ENCODE data around the gene APOBEC3G. TPM values are rescaled to one million over a fixed set of nuclear protein-coding genes. Genes with fewer than 3 reads are reported as not detected.
A peak's percentile ranks its signal among the peaks of the same experiment; 100 is the strongest.

The APOBEC3G gene
- total and polyA plus RNA-seq, 2 experiments from 2014 or later: 2.1 to 3.3 TPM

DNA sequence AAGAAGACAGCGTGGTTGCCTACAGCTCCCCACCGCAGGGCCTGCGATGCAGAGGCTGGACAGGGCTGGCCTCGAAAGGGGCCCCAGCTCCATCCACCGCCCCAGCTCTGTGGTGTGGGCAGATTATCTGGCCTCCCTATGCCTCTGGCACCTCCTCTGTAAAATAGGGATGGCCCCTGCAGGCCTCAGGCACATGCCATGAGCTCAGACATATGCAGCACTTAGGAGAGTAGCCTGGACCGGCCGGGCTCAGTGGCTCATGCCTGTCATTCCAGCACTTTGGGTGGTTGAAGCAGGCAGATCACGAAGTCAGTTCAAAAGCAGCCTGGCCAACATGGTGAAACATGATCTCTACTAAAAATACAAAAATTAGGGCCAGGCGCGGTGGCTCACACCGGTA lies 48.8 kb upstream of the APOBEC3G start:
- H3K79me2 ChIP-seq (replicated peaks; ENCODE audit: insufficient read depth): no peaks in the 10 kb centered on the region
- H3K36me3 ChIP-seq (ENCODE audit: insufficient read depth): no peaks in the 10 kb centered on the region; the same call in 1 of the 2 replicates
- Mint-ChIP-seq H3K36me3 (ENCODE audit: low read depth) (peaks cover 26% of the 10 kb centered on the region), H3K27me3 (ENCODE audit: insufficient read depth, low read depth, poor library complexity) (peaks cover 16% of the 10 kb centered on the region), H3K9me3 (no peaks in the 10 kb centered on the region; the same call in 2 of the 3 replicates), H3K4me3 (no peak overlapping the region), H3K4me1 (peaks cover 55% of the 10 kb centered on the region), H3K27ac (no peak overlapping the region)
- H3K27ac ChIP-seq (ENCODE audit: low read depth): no peak overlapping the region
- DNase-seq (ENCODE audit: low spot score): no peak
- ATAC-seq: no peak; the same call in 2 of the 3 replicates
- no peak overlapping the region for H3K4me2 ChIP-seq
- no peak for TF ChIP-seq EZH2phosphoT487 (IDR thresholded peaks at IDR 0.05; ENCODE audit: unreplicated experiment)
- TF ChIP-seq, protein P1, sequence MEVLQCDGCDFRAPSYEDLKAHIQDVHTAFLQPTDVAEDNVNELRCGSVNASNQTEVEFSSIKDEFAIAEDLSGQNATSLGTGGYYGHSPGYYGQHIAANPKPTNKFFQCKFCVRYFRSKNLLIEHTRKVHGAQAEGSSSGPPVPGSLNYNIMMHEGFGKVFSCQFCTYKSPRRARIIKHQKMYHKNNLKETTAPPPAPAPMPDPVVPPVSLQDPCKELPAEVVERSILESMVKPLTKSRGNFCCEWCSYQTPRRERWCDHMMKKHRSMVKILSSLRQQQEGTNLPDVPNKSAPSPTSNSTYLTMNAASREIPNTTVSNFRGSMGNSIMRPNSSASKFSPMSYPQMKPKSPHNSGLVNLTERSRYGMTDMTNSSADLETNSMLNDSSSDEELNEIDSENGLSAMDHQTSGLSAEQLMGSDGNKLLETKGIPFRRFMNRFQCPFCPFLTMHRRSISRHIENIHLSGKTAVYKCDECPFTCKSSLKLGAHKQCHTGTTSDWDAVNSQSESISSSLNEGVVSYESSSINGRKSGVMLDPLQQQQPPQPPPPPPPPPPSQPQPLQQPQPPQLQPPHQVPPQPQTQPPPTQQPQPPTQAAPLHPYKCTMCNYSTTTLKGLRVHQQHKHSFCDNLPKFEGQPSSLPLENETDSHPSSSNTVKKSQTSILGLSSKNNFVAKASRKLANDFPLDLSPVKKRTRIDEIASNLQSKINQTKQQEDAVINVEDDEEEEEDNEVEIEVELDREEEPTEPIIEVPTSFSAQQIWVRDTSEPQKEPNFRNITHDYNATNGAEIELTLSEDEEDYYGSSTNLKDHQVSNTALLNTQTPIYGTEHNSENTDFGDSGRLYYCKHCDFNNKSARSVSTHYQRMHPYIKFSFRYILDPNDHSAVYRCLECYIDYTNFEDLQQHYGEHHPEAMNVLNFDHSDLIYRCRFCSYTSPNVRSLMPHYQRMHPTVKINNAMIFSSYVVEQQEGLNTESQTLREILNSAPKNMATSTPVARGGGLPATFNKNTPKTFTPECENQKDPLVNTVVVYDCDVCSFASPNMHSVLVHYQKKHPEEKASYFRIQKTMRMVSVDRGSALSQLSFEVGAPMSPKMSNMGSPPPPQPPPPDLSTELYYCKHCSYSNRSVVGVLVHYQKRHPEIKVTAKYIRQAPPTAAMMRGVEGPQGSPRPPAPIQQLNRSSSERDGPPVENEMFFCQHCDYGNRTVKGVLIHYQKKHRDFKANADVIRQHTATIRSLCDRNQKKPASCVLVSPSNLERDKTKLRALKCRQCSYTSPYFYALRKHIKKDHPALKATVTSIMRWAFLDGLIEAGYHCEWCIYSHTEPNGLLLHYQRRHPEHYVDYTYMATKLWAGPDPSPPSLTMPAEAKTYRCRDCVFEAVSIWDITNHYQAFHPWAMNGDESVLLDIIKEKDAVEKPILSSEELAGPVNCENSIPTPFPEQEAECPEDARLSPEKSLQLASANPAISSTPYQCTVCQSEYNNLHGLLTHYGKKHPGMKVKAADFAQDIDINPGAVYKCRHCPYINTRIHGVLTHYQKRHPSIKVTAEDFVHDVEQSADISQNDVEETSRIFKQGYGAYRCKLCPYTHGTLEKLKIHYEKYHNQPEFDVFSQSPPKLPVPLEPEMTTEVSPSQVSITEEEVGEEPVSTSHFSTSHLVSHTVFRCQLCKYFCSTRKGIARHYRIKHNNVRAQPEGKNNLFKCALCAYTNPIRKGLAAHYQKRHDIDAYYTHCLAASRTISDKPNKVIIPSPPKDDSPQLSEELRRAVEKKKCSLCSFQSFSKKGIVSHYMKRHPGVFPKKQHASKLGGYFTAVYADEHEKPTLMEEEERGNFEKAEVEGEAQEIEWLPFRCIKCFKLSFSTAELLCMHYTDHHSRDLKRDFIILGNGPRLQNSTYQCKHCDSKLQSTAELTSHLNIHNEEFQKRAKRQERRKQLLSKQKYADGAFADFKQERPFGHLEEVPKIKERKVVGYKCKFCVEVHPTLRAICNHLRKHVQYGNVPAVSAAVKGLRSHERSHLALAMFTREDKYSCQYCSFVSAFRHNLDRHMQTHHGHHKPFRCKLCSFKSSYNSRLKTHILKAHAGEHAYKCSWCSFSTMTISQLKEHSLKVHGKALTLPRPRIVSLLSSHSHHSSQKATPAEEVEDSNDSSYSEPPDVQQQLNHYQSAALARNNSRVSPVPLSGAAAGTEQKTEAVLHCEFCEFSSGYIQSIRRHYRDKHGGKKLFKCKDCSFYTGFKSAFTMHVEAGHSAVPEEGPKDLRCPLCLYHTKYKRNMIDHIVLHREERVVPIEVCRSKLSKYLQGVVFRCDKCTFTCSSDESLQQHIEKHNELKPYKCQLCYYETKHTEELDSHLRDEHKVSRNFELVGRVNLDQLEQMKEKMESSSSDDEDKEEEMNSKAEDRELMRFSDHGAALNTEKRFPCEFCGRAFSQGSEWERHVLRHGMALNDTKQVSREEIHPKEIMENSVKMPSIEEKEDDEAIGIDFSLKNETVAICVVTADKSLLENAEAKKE (CRISPR knock-in tag; IDR thresholded peaks at IDR 0.05): no peak
- H3K9me2 ChIP-seq (ENCODE audit: insufficient read depth): no peaks in the 10 kb centered on the region
- no peaks in the 10 kb centered on the region for H4K20me1 ChIP-seq (replicated peaks; ENCODE audit: insufficient read depth)
- H2AFZ ChIP-seq: no peak overlapping the region
- no peaks in the 10 kb centered on the region for H3K27me3 ChIP-seq (ENCODE audit: insufficient read depth)
- H3K4me3 ChIP-seq: no peak overlapping the region
- H3K4me1 ChIP-seq (ENCODE audit: insufficient read depth): peaks cover 18% of the 10 kb centered on the region
- H3F3A ChIP-seq (replicated peaks; ENCODE audit: low read depth): no peaks in the 10 kb centered on the region

DNA sequence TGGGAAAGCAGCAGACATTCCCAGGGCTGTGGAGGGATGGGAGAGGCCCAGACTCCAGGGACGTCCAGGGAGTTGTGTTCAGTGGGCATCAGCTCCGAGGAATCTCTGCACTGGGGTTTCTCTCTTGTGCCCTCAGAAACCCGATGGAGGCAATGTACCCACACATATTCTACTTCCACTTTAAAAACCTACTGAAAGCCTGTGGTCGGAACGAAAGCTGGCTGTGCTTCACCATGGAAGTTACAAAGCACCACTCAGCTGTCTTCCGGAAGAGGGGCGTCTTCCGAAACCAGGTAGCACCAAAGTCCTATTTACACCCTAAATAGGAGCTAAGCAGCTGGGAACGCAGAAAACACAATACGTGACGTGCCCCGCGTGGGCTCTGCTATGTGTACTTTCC lies 47.8 kb upstream of the APOBEC3G start:
- Mint-ChIP-seq H3K36me3 (ENCODE audit: low read depth) (peaks cover 22% of the 10 kb centered on the region), H3K27me3 (ENCODE audit: insufficient read depth, low read depth, poor library complexity) (peaks cover 14% of the 10 kb centered on the region), H3K9me3 (no peaks in the 10 kb centered on the region; the same call in 2 of the 3 replicates), H3K4me1 (peaks cover 52% of the 10 kb centered on the region), H3K27ac (no peak overlapping the region), H3K4me3 (no peak overlapping the region)
- Histone ChIP-seq H3K79me2 (replicated peaks; ENCODE audit: insufficient read depth) (no peaks in the 10 kb centered on the region), H3K4me2 (no peak overlapping the region), H2AFZ (no peak overlapping the region), H3K27ac (ENCODE audit: low read depth) (peak overlapping the region; percentile 39; the same call in 1 of the 2 replicates), H3F3A (replicated peaks; ENCODE audit: low read depth) (no peaks in the 10 kb centered on the region), H3K4me1 (ENCODE audit: insufficient read depth) (peaks cover 18% of the 10 kb centered on the region), H3K36me3 (ENCODE audit: insufficient read depth) (no peaks in the 10 kb centered on the region), H3K27me3 (ENCODE audit: insufficient read depth) (no peaks in the 10 kb centered on the region), H3K4me3 (no peak overlapping the region), H3K9me2 (ENCODE audit: insufficient read depth) (no peaks in the 10 kb centered on the region), H4K20me1 (replicated peaks; ENCODE audit: insufficient read depth) (no peaks in the 10 kb centered on the region)
- DNase-seq (ENCODE audit: low spot score): no peak
- no peak for ATAC-seq
- TF ChIP-seq JUNB (IDR thresholded peaks at IDR 0.05; ENCODE audit: unreplicated experiment): no peak
- TF ChIP-seq, protein P2, sequence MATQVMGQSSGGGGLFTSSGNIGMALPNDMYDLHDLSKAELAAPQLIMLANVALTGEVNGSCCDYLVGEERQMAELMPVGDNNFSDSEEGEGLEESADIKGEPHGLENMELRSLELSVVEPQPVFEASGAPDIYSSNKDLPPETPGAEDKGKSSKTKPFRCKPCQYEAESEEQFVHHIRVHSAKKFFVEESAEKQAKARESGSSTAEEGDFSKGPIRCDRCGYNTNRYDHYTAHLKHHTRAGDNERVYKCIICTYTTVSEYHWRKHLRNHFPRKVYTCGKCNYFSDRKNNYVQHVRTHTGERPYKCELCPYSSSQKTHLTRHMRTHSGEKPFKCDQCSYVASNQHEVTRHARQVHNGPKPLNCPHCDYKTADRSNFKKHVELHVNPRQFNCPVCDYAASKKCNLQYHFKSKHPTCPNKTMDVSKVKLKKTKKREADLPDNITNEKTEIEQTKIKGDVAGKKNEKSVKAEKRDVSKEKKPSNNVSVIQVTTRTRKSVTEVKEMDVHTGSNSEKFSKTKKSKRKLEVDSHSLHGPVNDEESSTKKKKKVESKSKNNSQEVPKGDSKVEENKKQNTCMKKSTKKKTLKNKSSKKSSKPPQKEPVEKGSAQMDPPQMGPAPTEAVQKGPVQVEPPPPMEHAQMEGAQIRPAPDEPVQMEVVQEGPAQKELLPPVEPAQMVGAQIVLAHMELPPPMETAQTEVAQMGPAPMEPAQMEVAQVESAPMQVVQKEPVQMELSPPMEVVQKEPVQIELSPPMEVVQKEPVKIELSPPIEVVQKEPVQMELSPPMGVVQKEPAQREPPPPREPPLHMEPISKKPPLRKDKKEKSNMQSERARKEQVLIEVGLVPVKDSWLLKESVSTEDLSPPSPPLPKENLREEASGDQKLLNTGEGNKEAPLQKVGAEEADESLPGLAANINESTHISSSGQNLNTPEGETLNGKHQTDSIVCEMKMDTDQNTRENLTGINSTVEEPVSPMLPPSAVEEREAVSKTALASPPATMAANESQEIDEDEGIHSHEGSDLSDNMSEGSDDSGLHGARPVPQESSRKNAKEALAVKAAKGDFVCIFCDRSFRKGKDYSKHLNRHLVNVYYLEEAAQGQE (IDR thresholded peaks at IDR 0.05; ENCODE audit: unreplicated experiment): no peak
- TF ChIP-seq POLR2AphosphoS5 (IDR thresholded peaks at IDR 0.05; ENCODE audit: low read depth): no peak
- no peak for TF ChIP-seq ZNF331 (CRISPR knock-in tag; IDR thresholded peaks at IDR 0.05; ENCODE audit: low read depth)
- no peak for TF ChIP-seq CREB1 (CRISPR knock-in tag; IDR thresholded peaks at IDR 0.05; ENCODE audit: low read depth)
